GM18511 (cell line): Measurements from ENCODE around the gene SNX30.

Experiments
- ATAC-seq: cut with Tn5 transposase; IDR thresholded peaks from one replicate; pipeline ENCODE4 v1.9.1; 2021; ENCODE audit warnings: mild to moderate bottlenecking, moderate library complexity; ENCODE audit not compliant: unreplicated experiment

Gene SNX30

DNA sequence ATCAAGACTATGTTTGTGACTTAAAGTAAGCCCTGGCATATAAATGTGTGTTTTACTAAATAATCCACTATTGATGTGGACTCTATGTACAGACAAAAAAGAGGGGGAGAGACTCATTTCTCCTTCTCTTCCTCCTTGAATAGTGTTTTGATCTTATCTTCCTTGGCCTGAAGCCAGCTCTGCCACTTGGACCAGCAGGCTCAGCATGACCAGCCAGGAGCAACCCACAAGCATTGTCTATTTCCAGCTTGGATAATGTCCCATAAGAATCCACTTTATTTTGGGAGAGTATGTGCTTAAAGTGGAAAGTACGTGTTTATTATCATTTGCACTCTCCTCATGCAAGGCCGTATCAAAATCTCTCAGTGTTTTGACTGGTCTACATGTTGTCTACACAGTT is 164.0 kb downstream of the SNX30 start:
- no peak for ATAC-seq

DNA sequence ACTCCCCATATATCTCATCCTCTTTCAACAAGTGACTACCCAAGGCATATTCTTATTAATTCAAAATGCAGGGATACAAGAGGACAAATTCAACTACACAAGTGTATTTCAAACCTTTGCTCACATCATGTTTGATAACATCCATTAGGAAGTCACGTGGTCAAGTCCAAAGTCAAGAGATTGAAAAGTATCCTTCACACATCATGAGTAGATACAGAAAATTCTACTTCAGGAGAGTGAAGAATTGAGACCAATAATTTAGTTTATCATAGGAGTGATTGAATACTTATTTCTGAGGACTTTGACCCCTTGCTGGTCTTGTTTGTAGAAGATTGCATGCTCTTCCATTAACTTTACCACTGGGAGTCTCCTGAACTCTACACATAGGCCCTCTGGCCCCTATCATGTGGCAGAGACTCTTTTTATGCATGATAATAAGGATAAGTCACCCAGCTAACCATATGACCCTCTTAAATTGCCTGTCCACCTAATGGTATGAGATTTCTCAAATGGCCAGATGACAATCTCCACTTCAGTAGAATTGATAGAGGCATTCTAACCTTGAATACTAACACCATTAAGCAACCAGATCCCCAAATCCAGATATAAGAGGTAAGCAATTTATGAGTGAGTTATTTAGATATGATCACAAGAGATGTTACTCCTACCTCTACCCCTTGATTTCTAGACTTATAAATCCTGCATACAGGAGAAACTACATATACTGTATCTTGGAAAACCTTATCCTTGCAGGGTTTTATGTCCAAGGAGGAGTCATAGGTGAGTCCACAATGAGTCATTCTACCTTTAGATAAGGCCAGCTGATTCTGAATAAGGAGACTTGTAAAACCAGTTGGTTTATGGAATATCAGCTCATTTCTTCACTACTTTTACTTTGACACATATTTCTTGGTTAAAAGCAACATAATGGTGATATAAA is 166.8 kb downstream of the SNX30 start:
- ATAC-seq = no peak

DNA sequence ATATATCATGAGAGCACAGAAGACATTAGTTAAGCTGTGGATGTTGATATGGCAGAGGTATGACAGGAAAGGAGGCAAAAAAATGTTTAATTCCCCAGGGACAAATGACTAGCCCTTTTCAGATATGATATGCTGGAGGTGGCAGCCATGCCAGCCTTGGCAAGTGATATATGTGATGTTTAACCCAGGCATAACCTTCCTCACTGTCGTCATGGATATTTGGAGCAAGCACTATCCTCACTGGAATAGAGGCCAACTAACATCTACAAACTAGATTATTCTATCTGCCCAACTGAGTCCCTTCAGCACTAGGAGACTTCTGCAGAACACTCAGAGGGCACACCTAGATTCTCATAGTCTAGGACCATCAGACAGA is 167.4 kb downstream of the SNX30 start:
- ATAC-seq = no peak

DNA sequence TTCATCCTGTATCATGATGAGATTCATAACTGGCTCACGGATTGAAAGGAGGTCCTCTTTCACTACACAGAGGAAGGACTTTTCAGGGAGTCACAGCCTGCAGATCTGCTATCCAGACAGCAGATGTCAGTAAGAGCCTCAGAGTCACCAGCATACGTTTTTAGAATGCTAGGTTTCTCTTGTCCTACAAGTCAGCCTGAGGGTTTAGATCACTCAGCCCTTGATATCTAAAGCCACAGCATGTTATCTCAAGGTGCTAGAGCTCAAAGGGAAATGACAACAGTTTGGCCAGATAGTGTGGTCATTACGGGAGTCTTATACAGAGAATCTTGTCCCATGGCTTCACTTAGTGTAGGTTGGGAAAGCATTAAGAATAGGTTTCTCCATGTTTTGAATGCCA is 171.0 kb downstream of the SNX30 start:
- ATAC-seq = peak; percentile 65
